Hepatocyte (in vitro differentiated cells): ENCODE data around the gene LINC01488. TPM values are rescaled to one million over a fixed set of nuclear protein-coding genes. Genes with fewer than 3 reads are reported as not detected.

Experiments
- DNase-seq: peaks from one replicate; pipeline ENCODE4 v3.0.0-alpha.2; 2016; ENCODE audit warnings: low spot score
- H2AFZ ChIP-seq: fragments of 200-600 bp; sonication (generic); 2 replicates; pipeline ENCODE4 v1.6.0; 2016; ENCODE audit warnings: antibody characterized with exemption, mild to moderate bottlenecking
- H3K27ac ChIP-seq: fragments of 200-600 bp; sonication (generic); 2 replicates; pipeline ENCODE4 v1.5.1; 2016; ENCODE audit warnings: mild to moderate bottlenecking
- H3K27me3 ChIP-seq: fragments of 200-600 bp; sonication (generic); 2 replicates; pipeline ENCODE4 v1.6.1; 2016
- H3K36me3 ChIP-seq: fragments of 200-600 bp; sonication (generic); replicated peaks from 2 replicates; pipeline ENCODE4 v1.5.1; 2016; ENCODE audit warnings: low read depth; ENCODE audit not compliant: insufficient read depth
- H3K4me1 ChIP-seq: fragments of 200-600 bp; sonication (generic); 2 replicates; pipeline ENCODE4 v1.5.1; 2016; ENCODE audit warnings: mild to moderate bottlenecking, moderate library complexity; ENCODE audit not compliant: insufficient read depth
- H3K4me2 ChIP-seq: fragments of 200-600 bp; sonication (generic); 2 replicates; pipeline ENCODE4 v1.6.0; 2016
- H3K4me3 ChIP-seq: fragments of 200-600 bp; sonication (generic); 2 replicates; pipeline ENCODE4 v1.5.1; 2016; ENCODE audit warnings: mild to moderate bottlenecking
- H3K79me2 ChIP-seq: fragments of 200-600 bp; sonication (generic); 2 replicates; pipeline ENCODE4 v1.6.0; 2017; ENCODE audit warnings: mild to moderate bottlenecking
- H3K9me2 ChIP-seq: fragments of 200-600 bp; sonication (generic); replicated peaks from 2 replicates; pipeline ENCODE4 v1.6.0; 2017; ENCODE audit warnings: mild to moderate bottlenecking; ENCODE audit not compliant: insufficient read depth
- H3K9me3 ChIP-seq: fragments of 200-600 bp; sonication (generic); 2 replicates; pipeline ENCODE4 v1.5.1; 2016; ENCODE audit warnings: low read depth, mild to moderate bottlenecking
- H4K20me1 ChIP-seq: fragments of 200-600 bp; sonication (generic); 2 replicates; pipeline ENCODE4 v1.6.0; 2016; ENCODE audit warnings: mild to moderate bottlenecking; ENCODE audit not compliant: insufficient read depth, poor library complexity, severe bottlenecking
- CTCF ChIP-seq: fragments of 200-600 bp; sonication (generic); IDR thresholded peaks from 2 replicates; pipeline ENCODE4 v1.5.1; 2016; ENCODE audit warnings: antibody characterized with exemption, mild to moderate bottlenecking; ENCODE audit not compliant: poor library complexity
- EZH2 ChIP-seq: fragments of 200-600 bp; sonication (generic); IDR thresholded peaks from 2 replicates; pipeline ENCODE4 v1.6.1; 2016; ENCODE audit warnings: antibody characterized with exemption, mild to moderate bottlenecking, borderline replicate concordance
- EZH2phosphoT487 ChIP-seq: fragments of 200-600 bp; sonication (generic); IDR thresholded peaks from one replicate; pipeline ENCODE4 v1.6.1; 2018; ENCODE audit warnings: antibody characterized with exemption, mild to moderate bottlenecking, low read depth, moderate library complexity; ENCODE audit not compliant: unreplicated experiment, severe bottlenecking
- WGBS: methylation state at CpG from one replicate; pipeline ENCODE4 v1.1.6; 2016; ENCODE audit warnings: low lambda C conversion rate; ENCODE audit errors: missing lambda C conversion rate; 5-methylcytosine and 5-hydroxymethylcytosine counted together
- polyA plus RNA-seq: library from polyadenylated mRNA; unstranded; fragments of >200 nt; fragmentation: Nextera tagmentation; extraction: Ambion mirVana; gene quantifications from 2 replicates; pipeline ENCODE4 v1.2.1, GENCODE V29; 2016
- total RNA-seq: library from RNA; depleted of rRNA; stranded (reverse); fragments of >200 nt; gene quantifications from 2 replicates; pipeline ENCODE4 v1.2.3, GENCODE V29; 2014

The LINC01488 gene
- total and polyA plus RNA-seq, 2 experiments from 2014 or later: 0.27 to 0.59 TPM

GRCh38 chr11:69499186-69499917 lies 17.9 kb downstream of the LINC01488 start:
- Histone ChIP-seq H3K4me1 (peaks cover 14% of the 10 kb centered on the region), H4K20me1 (no peaks in the 10 kb centered on the region), H3K27me3 (no peaks in the 10 kb centered on the region), H3K27ac (no peak overlapping the region), H3K9me3 (no peaks in the 10 kb centered on the region), H3K4me2 (no peak overlapping the region), H3K36me3 (no peaks in the 10 kb centered on the region), H3K79me2 (no peaks in the 10 kb centered on the region), H3K9me2 (no peaks in the 10 kb centered on the region), H2AFZ (no peak overlapping the region), H3K4me3 (no peak overlapping the region)
- DNase-seq: no peak
- TF ChIP-seq CTCF: no peak
- TF ChIP-seq EZH2: no peak
- no peak for TF ChIP-seq EZH2phosphoT487
- WGBS: 91% methylated on average over 13 of the region's 13 CpGs

GRCh38 chr11:69499918-69500284 lies 18.4 kb downstream of the LINC01488 start:
- TF ChIP-seq EZH2 (no peak), CTCF (no peak), EZH2phosphoT487 (no peak)
- H3K9me2 ChIP-seq: no peaks in the 10 kb centered on the region
- no peaks in the 10 kb centered on the region for H3K36me3 ChIP-seq
- H3K27ac ChIP-seq: no peak overlapping the region
- no peak overlapping the region for H3K4me2 ChIP-seq
- H3K4me3 ChIP-seq: no peak overlapping the region
- no peaks in the 10 kb centered on the region for H4K20me1 ChIP-seq
- no peaks in the 10 kb centered on the region for H3K9me3 ChIP-seq
- 86% methylated on average over 10 of the region's 10 CpGs for WGBS
- H3K4me1 ChIP-seq: peaks cover 14% of the 10 kb centered on the region
- no peak for DNase-seq
- no peaks in the 10 kb centered on the region for H3K79me2 ChIP-seq
- no peak overlapping the region for H2AFZ ChIP-seq
- H3K27me3 ChIP-seq: no peaks in the 10 kb centered on the region

- Histone ChIP-seq H3K9me2 (no peaks in the 10 kb centered on the region), H3K4me3 (no peak overlapping the region), H4K20me1 (no peaks in the 10 kb centered on the region), H3K36me3 (no peaks in the 10 kb centered on the region), H3K79me2 (no peaks in the 10 kb centered on the region), H3K27me3 (no peaks in the 10 kb centered on the region), H3K27ac (no peak overlapping the region), H3K4me2 (no peak overlapping the region), H3K4me1 (peaks cover 14% of the 10 kb centered on the region), H3K9me3 (no peaks in the 10 kb centered on the region), H2AFZ (no peak overlapping the region)
- no peak for DNase-seq
- 82% methylated on average over 13 of the region's 13 CpGs for WGBS
- TF ChIP-seq EZH2 (no peak), CTCF (no peak), EZH2phosphoT487 (no peak)
Observed at GRCh38 chr11:69500285-69501120, 19.0 kb downstream of the LINC01488 start.
